HG03571 (cell line): ENCODE results near the gene PTPN4.

Source experiments
- ATAC-seq: cut with Tn5 transposase; IDR thresholded peaks from one replicate; pipeline ENCODE4 v1.9.1; 2021; ENCODE audit not compliant: unreplicated experiment

The PTPN4 gene, protein sequence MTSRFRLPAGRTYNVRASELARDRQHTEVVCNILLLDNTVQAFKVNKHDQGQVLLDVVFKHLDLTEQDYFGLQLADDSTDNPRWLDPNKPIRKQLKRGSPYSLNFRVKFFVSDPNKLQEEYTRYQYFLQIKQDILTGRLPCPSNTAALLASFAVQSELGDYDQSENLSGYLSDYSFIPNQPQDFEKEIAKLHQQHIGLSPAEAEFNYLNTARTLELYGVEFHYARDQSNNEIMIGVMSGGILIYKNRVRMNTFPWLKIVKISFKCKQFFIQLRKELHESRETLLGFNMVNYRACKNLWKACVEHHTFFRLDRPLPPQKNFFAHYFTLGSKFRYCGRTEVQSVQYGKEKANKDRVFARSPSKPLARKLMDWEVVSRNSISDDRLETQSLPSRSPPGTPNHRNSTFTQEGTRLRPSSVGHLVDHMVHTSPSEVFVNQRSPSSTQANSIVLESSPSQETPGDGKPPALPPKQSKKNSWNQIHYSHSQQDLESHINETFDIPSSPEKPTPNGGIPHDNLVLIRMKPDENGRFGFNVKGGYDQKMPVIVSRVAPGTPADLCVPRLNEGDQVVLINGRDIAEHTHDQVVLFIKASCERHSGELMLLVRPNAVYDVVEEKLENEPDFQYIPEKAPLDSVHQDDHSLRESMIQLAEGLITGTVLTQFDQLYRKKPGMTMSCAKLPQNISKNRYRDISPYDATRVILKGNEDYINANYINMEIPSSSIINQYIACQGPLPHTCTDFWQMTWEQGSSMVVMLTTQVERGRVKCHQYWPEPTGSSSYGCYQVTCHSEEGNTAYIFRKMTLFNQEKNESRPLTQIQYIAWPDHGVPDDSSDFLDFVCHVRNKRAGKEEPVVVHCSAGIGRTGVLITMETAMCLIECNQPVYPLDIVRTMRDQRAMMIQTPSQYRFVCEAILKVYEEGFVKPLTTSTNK

DNA sequence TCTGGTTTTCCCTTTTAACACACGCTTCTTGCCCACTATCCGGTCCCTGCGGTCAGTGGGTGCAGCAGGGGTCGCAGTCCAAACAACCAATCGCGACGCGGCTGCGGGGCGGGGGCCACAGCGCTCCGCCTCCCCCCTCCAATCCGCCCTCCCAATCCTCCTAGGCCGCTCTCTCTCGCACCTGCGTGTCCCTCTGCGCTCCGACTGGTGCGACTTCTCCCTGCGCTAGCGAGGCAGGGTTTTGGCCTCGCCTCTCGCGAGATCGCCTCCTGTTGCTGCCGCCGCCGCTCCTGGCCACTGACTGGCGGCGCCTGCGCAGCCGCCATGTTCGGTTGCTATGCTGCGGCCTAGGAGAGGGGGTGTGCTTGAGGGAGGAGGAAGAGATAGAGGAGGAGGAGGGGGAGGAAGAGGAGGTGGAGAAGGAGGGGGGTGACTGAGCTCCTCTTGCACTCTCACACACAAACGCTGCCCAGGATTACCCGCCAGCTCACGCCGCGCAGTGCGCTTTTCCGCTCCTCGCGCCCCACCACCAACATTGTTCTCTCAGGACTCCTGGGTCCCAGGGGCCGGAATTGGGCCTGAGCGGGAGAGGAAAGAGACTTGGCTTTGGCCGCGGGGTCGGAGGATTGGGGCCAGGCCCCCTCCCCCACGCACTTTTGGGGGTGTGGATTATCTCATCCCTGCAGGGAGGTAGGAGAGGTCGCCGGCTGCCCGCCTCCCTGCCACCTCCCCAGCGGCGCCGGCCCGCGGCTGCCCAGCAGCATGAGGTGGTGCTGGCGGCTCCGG lies at the start of gene PTPN4:
TSS of gene PTPN4 (plus strand) at position 472 of the 786 bp plus-strand sequence. CDS start 49,932 bp downstream, outside the sequence.
- ATAC-seq, result peak; percentile 89

DNA sequence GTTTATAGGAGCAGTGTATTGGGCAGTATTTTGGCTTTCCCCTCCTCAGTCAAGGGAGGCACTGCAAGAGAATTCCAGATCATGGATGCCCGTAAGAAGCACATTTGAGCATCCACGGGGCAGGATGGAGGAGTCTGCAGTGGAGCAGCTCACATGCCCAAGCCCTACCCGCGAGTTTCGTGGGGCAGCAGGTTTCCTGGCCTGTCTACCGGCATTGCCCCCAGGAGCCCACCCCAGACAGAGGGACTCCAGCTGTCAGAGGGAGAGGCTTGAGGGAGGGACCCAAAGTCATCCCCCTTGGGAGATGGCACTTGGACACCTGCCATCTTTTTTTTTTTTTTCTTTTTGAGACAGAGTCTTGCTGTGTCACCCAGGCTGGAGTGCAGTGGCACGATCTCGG lies 49.4 kb upstream of the PTPN4 start:
- ATAC-seq, result no peak

DNA sequence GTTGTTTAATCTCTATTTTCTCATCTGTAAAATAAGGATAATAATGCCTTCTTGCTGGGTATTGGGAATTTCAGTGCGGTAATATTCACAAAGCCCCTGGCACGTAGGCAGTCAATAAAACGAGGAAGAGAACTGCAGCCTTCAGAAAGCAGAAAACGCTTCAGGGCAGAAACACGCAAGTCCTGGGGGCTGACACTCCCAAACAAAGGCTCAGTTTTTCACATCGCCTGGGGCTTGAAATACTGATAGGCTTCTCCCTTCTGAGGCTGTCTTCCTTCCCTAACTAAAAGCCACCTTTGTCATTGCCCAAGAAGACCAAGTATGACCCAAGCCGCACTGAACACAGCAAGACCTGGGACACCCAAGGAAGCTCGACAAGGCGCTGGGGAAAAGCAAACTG lies 48.4 kb upstream of the PTPN4 start:
- ATAC-seq, result no peak

DNA sequence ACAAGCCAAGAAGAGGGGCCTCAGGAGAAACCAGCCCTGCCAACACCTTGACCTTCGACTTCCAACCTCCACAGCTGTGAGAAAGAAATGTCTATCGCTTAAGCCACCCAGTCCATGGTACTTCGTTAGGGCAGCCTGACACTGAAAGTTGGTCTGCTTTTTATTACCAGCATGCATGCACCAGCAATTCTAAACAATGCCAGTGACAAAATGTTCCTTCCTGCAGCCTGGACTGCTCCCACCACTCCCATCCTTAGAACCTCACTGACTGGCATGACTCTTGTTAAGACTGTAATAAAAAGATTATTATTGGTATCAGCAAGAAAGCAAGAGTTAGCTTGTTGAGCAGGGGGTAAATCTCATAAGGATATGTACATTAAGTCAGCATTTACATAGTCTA lies 47.2 kb upstream of the PTPN4 start:
- ATAC-seq, result no peak

DNA sequence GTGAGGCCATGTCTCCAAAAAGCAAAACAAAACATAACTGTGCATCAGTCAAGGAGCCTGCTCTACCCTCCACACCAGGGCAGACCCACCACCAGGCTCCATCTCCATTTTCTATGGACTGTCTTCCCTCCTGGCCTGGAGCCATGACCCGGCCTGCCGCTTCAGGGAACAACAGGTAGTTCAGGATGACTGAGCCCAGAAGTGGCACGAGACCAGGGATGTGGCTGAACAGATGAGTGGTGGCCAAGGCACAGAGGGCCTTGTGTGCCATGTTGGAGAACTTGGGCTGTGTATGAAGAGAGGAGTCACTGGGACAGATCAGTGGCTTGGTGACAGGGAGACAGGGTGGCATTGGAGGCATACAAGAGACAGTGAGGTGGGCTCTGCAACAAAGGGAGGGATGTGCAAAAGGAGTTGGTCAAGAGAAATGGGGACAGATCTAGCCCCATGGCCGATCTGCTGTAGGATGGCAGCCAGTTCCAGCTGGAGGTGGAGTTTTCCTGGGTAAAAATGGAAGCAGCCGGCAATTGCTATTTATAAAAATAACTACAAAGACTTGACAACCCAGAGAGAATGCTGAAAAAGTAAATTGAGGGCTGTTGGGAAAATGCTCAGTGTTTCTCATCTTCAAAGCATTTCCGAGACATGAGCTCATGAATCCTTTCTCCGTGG lies 45.8 kb upstream of the PTPN4 start:
- ATAC-seq, result no peak

DNA sequence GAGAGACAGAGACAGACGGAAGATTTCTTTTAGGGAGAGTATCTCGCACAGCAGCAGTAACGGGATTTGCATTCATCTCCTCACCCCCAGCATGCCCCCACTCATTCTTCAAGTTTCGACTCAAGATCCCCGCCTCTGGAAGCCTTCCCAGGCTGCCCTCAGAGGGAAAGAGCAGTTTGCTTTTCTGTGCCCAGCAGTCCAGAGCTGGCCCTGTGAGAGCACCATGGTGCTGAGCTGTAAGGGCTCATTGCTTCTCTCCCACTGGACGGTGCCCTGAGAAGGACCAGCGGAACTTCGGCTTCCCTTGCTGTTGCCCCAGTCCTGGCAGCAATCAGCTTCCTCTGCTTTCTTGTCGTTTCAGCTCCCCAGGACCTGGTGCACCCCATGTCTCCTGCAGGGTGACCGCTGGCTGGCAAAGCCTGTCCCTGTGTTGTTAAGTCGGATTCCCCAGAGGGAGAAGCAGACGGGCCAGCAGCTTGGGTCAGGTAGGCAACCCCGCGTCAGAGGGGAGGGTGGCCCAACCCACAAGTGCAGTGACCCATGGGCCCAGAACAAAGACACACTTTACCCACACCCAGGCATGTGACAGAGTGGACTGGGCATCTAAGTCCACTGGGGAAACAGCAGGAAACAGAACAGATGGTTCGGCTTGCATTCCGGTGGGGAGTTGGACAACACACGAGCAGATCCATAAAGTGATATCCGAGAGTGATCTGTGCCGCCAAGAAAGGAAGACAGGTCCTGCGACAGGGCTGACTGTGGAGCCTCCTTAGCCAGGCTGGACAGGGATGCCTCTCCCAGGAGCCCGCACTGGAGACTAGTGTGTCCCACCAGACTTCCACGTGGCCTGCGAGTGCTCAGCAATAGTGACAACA lies 44.1 kb upstream of the PTPN4 start:
- no peak for ATAC-seq

DNA sequence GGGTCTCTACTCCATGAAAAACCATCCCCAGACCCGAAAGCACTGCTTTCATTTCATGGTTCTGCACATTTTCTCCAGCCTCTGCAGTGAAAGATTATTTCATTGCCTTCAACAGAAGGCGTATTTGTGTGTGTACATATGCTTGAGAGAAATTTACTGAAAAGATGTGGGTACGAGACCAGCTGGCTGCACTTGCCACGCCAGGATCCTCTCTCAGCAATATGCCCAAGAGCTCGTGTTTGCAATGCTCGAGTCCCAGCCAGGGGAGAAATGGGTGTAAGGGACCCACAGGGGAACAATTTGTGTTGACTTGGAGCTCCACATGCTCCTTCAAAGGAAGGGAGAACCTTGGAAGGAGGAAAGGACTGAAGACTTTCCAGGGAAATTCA lies 43.4 kb upstream of the PTPN4 start:
- ATAC-seq, result no peak

DNA sequence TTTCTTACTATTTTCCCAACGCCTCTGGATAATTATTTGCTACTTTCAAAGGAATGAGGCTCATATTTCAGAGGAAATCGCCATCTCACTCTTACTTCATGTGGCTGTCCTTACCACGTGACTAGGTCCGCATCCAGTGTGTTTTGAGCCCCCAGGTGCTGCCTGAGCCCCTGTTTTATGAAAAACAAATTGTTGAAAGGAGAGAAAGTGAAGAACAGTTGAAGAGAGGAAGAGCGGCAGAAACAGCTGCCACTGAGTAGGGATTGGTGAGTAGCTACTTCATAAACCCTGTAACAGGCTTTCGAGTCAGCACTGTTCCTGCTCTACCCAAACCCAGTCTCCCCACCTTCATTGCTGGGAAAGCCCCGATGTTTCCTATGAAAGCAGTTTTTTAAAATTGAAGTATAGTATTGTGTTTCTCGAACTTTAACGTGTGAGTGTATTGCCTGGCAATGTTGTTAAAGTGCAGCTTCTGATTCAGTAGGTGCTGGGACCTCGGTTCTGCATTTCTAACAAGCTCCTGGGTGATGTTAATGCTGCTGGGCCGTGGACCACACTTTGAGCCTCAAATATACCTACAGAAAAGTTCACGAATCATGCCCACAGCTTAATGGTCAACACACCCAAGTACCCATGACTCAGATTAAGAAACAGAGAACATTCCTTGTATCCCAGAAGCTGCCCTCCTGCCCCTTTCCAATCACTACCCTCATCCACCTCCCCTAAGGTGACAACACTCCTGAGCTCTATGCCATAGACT lies 41.0 kb upstream of the PTPN4 start:
- ATAC-seq, result no peak

DNA sequence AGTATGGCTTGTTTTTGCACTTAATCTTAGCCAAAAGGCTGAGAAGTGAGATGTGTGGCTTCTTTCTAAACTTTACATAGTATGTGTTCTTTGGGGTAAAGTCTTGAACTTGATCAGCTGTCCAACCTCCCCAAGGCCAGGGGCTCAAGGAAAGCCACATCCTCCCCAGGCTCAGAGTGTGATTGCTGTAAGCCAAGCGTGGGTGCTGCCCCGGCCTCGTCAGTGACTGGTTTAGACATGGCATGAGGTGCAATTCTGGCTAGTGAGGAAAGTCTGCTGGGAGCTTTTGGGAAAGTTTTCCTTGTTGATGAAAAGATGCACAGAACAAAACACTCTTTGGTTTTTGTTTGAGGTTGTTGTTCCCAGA lies 40.5 kb upstream of the PTPN4 start:
- ATAC-seq, result no peak

DNA sequence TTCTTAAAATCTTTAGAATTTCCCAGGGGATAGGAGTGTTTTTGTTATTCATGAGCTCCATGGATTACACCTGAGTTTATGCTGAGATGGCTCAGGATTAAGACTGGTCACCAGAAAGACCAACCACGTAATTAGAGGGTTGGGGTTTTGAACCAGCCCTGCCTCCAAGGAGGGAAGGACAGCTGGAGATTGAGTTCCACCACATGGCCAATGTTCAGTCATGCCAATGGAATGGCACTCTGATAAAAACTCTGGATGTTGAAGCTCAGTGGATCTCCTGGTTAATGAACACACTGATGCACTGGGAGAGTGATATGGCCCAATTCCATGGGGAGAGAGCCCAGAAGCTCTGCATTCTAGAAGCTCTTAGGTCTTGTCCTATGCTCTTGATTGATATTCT lies 38.7 kb upstream of the PTPN4 start:
- ATAC-seq, result no peak

DNA sequence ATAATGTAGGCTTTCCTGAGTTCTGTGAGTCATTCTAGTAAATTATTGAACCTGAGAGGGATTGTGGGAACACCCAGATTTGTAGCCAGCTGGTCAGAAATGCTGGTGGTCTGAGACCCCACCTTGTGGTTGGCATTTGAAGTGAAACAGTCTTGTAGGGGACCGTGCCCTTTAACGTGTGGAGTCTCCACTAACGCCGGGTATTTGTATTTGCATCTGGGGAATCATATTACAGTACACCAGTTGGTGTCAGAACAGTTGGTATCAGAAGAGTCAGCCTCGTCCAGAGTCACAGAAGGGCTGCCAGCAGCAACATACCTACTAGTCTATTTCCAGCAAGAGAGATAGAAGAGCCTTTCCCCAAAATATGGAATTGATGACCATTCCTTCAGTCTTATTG lies 38.3 kb upstream of the PTPN4 start:
- ATAC-seq, result no peak

DNA sequence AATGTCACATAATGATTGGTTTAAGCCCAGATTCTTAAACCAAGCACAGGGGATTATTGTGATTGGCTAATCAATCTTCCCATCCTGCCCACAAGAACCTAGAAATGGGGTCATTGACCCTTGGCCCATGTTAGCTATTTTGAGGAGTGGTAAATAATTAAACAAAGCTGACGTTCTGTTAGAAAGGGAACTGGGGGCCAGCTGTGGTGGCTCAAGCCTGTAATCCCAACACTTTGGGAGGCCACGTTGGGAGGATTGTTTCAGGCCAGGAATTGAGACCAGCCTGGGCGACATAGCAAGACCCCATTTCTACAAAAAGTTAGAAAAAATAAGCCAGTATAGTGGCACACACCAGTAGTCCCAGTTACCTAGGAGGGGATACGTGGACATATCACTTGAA lies 37.8 kb upstream of the PTPN4 start:
- ATAC-seq, result no peak

DNA sequence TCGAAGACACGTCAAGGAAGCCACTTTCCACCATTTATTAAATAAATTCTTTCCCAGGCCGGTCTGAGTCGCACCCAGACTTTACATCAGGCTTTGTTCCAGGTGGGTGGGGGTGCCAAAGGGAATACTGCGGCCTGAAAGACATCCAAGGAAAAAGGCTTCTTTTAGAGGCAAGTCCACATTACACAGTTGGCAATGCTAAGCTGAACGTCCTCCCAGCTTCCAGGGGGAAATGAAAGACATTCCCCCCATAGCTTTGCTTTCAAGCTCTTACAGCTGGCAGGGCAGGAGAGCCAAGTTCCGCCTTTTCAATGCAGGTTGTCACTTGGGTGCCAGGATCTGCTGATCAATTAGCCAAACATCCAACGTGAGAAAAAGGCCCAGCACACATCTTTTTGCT lies 36.5 kb upstream of the PTPN4 start:
- ATAC-seq, result no peak

DNA sequence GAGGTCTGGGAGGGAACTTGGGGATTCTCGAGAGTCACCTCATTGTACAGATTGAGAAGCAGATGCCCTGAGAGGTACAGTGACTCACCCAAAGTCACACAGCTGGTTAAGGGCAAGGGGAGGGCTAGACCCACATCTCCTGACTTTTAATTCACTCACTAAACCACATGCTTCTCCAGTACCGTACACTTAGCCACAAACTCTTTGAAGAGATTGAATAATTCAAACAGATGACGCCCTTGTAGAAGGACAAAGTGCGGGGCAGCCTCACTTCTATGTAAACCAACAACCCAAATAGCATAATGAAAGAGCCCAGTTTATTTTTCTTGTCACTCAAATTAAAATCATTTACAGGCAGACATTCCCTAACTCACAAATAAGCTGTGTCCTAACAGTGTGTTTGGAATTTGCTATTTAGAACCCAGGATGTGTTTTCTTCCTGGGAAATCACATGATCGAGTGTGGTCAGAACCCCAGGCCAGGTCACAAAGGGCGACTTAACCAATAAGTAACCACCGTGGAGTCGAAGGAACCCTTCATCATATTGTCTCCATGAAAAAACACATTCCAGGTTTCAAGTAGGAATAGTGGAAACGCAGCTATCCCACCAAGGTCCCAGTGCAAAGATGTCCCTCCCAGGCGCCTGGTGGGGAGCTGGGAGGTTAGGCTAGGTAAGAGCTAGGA lies 35.8 kb upstream of the PTPN4 start:
- no peak for ATAC-seq

DNA sequence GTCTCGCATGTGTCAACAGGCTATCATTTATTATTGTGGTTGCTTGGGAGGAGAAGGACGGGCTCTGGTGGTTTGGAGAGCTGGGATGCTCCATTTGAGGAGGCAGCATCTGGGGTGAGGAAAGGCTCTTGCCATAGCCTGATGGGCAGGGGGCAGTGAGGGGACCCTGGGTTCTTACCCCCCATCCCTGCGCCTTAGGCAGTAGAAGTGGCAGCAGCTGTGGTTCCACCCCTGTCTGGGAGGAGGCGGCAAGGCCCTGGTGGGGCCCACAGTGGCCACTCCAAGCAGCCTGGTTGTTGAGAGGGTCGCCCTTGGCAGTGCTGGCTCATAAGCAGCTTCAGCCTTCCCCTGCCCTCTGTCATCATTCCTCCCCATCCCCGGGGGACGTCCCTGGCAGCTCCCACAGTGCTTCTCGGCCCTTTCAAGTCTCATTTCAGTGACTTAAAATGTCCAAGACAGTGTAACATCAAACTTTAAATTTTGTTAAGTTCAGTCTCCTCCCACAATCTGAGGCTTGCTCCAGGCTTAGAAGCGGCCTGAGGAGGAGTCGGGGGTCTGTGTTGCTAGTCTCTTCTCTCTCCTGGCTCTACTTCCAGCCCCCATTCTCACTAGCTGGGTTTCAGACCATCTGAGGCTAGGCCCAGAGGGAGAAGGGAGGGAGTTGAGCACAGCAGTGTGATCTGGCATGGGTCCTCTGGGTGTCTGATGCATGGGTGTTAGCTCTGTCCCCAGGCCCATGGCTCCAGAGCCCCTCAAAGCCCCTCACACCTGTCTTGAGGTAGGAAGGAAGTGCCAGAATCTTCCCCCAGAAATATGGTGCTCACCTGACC lies 34.9 kb upstream of the PTPN4 start:
- ATAC-seq, result no peak

DNA sequence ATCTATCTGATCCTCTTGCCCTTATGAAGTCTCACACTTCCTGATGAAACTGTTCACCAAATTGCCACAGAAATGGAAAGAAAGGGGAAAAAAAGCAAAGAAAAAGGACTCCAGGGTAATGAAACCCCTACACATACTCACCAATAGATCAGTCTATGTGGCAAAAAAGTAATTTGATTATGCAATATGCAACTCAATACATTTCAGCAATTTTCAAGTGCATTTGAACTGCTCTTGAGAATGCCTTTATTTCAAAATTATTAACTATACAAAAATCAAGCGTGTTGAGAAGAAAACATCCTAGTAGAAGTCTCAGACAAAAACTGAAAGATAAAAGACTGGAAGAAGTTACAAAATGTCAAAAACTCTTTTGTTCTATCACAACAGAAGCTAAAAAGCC lies 32.2 kb upstream of the PTPN4 start:
- ATAC-seq, result no peak

DNA sequence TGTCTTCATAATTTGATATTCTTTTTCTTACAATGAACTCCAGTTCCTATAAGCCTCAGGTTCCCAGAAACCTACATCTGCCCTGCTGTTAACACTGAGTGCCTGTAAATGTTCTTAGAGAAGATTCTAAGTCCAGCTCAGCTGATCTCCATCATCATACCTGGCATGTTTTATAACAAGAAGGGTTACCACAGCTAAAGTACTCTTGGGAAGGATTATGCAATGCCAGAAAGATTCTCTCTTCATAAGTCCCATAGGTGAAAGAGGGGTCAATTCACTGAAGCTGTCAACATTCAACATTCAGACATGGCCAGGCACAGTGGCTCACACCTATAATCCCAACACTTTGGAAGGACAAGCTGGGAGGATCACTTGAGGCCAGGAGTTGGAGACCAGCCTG lies 31.3 kb upstream of the PTPN4 start:
- no peak for ATAC-seq

DNA sequence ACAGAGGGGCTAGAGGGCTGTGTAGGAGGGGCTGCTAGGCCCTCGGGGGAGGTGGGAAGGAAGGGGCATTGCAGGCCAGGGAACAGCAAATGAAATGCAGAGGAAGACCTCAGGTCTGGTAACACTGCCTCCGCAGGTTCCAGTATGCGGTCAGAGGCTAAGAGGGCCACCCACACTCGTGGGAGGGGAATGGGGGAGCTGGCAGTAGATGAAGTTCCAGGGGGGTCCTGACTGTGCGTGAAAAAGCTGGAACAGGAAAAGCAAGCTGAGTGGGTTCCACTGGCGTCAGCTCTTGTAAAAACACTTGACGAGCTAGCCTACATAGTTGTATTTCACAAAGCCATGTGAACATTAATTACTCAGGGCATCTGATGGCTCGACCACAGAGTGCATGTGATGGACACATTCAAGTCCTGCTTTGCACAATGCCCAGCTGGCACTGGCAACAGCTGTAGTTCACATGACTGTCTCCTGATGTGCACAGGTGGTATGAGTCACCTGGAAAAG lies 29.0 kb upstream of the PTPN4 start:
- no peak for ATAC-seq
